GM19193 (cell line): ENCODE data around the gene EMILIN1.
A peak's percentile ranks its signal among the peaks of the same experiment; 100 is the strongest.

ENCODE experiments used
- POLR2A ChIP-seq: IDR thresholded peaks from 4 replicates; pipeline ENCODE4 v1.6.1; 2011; ENCODE audit not compliant: insufficient read depth, insufficient read length; ENCODE audit errors: extremely low read depth

EMILIN1 gene

DNA sequence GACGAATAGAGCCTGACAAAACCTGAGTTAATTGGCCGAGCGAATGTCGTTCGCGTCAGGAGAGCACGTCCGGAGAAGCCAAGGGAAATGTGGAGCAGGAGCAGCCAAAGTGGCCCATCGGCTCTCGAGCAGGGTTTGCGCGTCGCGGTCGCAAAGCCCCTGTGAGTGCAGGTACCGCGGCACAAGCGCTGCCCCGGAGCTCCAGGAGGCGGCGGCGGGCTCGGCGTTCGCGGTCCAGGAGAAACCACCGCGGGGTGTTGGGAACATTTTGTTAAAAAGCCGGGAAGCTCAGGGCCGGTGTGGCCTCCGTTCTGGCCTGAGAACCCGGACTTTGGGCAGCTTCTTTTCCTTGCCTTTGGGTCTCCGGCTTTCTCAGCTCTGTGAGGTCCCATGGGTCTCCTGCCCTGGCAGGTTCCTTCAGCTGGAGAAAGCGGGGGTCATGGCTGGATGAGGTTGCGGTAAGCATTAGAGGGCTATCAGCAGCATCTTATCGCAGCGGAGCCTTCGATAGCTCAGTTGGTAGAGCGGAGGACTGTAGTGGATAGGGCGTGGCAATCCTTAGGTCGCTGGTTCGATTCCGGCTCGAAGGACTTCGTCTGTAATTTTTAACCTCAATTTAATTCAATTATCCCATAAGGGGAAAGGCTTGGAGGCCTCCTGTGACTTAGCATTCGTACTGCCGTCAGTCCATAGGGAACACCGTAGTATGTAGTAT, 28.0 kb upstream of the EMILIN1 start:
- TF ChIP-seq POLR2A, result peak; percentile 78

DNA sequence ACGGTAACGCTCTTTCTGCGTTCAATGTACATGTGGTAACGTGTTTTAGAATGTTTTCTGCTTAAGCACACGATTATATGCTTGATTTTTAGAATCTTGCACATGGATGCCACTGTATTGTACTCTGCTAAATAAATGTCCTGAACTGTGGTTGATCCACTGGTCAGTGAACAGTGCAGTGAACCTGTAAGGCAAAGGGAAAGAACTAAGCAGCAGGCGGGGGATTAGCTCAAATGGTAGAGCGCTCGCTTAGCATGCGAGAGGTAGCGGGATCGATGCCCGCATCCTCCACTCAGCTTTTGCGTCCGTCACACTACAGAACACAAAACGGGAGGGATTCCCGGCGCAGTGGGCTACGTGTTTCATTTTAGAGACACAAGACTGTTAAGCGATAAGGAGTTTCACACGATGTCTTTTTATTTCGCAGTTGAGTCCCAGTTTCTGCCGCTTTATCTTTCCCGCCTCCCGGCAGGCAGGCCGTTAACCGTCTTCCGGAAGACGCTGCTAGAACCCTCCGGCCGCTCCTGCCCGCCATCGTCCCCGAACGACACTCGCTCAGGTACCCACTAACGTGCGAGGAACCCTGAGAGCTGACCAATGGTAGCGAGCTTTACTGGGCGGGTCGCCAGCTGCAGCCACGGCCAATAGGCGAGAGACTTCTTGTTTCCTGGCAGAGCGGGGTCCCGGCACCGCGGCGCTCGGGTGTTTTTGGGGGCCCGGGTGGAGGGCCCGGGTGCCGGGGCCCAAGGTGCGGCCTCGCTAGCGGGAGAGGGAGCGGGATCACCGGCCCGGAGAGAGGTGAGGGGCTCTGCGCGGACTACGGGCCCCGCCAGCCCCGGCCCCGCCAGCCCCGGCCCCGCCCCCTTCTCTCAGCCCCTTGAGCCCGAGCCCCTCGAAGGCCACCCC, 27.2 kb upstream of the EMILIN1 start, which contains the start of gene AGBL5:
Gene AGBL5 (plus strand): TSS at position 673 of the 906 bp plus-strand sequence. CDS start 1,291 bp downstream, outside the sequence.
- peak; percentile 77 for TF ChIP-seq POLR2A

DNA sequence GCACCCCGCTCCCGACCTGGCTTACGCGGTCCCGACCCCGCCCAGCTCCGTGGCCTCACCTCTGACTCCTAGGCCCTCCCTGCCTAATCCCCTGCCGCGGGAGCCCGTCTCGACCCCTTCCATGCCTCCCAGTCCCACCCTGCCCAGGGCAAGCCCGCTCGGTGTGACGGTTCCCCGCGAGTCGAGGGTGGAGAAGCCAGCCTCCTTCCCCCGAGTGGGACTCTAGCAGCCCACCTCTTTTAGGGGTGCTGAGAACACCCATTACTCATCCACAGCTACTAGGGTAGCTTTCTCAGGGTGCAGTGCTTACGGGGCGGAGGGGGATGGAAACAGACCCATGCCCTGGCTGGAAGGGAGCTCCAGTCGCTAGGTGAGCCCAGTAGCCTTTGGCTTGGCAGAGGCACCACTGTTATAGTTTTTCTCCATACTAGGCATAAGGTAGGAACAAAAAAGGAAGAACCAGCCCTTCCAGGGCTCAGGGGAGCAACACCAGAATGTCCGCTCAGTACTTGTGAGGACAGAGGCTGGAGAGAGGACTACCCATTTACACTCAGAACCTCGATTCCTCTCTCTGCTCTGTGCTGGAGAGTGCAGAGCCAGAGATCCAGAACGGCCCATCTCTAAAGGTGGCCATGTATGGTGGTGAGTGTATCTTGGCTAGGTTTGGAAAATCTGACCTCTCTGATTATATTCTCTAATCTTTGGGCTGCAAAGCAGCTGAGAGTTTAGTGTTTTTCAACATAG, 26.3 kb upstream of the EMILIN1 start:
- TF ChIP-seq POLR2A, result no peak

DNA sequence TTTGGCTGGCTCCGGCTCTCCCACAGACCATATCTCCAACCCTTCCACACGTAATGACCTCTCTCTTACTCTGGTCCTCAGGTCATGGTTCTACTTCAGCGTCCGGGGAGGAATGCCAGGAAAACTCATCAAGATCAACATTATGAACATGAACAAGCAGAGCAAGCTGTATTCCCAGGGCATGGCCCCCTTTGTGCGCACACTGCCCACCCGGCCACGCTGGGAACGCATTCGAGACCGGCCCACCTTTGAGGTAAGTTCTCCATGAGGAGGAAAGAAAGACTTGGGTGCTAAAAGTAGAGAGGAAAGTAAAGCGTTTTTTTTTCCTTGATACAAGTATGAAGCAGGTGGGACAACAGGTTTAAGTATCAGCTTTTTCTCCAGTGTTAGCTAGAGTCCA, 25.1 kb upstream of the EMILIN1 start:
- TF ChIP-seq POLR2A, result no peak

DNA sequence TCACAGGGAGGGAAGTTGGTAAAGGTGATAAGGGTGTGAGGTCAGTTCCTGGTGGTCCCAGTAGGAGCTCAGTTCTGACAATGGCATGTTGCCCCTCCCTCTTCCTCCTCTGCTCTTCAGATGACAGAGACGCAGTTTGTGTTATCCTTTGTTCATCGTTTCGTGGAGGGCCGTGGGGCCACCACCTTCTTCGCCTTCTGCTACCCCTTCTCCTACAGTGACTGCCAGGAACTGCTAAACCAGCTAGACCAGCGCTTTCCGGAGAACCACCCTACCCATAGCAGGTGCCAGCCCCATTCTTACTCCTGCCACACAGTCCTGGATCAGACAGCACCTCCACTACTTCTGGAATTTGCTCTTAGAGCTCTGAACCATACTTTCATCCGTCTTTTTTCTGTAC, 24.6 kb upstream of the EMILIN1 start:
- TF ChIP-seq POLR2A, result no peak

DNA sequence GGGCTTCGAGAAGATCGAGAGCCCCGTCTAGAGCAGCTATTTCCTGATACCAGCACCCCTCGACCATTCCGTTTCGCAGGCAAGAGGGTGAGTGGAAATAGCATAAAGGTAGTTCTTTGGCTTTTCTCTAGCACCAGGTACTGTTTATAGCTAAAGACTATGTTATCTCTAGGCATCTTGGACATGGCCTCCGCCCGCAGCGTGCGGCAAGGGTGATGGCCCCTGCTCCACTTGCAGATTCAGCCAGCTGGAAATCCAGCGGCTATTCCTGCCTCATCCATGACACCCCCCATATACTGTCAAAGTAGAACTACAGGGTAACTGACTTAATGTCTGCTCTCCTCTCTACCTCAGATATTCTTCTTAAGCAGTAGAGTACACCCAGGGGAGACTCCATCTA, 23.7 kb upstream of the EMILIN1 start:
- no peak for TF ChIP-seq POLR2A

DNA sequence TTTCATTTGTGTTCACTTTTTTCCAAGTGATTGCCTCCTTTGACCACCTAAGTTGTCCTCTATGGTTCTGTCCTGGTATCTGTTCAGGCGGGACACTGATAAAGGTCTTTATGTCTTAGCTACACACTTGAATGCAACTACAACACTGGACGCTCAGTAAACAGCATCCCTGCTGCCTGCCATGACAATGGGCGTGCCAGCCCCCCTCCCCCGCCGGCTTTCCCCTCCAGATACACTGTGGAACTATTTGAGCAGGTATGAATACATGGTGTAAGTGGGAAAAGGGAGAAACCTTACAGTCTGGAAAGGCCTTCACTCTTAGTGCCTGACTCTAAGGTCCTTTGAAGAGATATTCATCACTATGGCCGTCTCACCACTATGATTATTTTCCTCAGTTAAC, 21.2 kb upstream of the EMILIN1 start:
- no peak for TF ChIP-seq POLR2A

DNA sequence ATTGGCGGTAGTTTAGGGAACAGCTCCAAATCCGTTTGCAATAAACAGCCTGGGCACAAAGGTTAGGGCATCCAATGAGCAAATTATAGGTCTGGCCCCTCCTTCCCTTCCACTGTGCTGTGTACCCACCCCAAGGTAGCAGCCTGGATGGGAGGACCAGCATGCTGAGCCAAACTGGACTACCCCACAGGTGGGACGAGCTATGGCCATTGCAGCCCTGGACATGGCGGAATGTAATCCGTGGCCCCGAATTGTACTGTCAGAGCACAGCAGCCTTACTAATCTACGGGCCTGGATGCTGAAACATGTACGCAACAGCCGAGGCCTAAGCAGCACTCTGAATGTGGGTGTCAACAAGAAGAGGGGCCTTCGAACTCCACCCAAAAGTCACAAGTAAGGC, 20.2 kb upstream of the EMILIN1 start:
- peak; percentile 22 for TF ChIP-seq POLR2A

DNA sequence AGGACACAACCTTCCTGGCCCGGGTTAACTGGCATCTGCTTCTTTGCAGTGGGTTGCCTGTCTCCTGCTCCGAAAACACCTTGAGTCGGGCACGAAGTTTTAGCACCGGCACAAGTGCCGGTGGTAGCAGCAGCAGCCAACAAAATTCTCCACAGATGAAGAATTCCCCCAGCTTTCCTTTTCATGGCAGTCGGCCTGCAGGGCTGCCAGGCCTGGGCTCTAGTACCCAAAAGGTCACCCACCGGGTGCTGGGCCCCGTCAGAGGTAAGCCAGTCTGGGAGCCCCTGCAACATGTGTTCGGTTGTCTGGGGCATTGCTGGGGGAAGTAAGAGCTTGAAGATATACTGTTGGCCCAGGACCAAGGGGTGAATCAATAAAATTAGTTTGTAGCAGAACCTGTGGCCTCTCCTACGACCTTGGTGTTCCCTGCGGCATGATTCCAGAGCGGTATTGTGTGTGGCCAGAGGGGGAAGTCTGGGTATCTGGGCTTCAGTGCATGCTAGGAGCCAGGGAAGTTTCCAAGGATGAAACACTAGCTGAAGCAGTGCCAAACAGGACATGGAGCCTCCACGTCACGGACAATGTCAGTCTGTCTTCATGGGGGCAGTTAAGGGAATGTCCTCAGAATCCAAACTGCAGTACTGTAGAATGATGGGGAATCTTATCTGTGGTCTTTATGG, 19.1 kb upstream of the EMILIN1 start:
- no peak for TF ChIP-seq POLR2A

DNA sequence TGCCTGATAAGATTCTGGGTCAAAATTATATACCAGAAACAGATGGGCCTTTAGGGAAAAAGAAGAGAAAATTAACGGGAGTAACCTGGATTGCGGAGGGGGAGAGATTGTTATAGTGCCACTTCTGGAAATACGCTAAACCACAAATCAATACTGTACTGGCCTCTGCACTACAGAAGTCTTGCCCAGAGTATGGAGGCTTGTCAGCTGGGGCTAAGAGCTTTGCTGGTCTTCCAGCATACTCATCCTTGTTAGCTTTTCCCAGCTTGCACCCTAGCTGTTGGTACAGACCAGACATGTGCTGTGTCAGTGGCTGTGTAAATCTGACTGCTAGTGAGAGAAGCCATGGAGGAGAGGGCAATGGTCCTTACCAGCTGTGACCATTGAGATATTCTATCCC, 18.1 kb upstream of the EMILIN1 start:
- no peak for TF ChIP-seq POLR2A

DNA sequence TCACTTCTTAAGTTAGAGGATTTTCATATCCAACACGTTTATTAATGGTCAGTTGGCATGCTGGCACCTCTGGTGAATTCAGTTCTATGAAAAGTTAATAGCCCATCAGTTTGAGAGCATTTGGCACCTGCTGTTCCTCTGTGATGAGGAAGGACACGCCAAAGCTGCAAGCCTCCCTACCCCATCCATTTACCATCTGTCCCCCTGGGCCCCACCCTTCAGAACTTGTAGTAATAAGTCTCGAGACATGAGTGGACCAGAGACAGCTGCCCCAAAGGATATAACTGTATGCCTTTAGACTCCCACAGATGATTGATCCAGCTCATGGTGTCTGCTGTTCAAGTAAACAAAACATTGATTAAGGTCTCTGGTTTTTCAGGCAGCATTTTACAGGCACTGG, 13.3 kb upstream of the EMILIN1 start:
- TF ChIP-seq POLR2A, result no peak

DNA sequence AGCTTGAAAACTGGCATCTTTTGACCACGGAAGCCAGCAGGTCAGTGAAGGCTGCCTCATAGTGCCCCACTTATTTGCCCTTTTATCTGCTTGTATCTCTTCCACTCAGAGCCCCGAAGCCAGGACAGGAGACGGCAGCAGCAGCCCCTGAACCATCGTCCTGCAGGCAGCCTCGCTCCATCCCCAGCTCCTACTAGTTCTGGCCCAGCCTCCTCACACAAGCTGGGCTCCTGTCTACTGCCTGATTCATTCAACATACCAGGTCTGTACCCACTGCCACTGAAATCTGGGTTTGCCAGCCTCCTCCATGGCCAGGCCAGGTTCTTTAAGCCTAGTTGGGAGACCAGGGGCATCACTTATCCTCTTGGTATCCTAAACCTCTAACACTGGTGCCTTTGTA, 11.0 kb upstream of the EMILIN1 start:
- TF ChIP-seq POLR2A, result no peak

DNA sequence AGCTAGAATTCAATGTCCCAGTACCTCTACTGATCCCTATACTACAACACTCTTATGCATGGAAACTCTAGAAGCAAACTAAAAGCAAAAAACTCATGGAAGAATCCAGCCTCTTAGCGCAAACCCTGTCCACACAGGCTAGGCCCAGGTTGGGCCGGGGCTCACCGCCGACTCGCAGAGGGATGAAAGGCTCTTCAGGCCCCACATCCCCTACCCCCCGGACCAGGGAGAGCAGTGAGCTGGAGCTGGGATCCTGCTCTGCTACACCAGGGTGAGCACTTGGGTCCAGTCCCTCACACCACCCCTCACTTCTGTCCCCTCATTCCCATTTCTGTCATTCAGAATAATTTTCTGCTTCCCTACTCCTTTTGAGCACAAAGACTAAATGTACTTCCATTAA, 9.0 kb upstream of the EMILIN1 start:
- TF ChIP-seq POLR2A, result no peak

DNA sequence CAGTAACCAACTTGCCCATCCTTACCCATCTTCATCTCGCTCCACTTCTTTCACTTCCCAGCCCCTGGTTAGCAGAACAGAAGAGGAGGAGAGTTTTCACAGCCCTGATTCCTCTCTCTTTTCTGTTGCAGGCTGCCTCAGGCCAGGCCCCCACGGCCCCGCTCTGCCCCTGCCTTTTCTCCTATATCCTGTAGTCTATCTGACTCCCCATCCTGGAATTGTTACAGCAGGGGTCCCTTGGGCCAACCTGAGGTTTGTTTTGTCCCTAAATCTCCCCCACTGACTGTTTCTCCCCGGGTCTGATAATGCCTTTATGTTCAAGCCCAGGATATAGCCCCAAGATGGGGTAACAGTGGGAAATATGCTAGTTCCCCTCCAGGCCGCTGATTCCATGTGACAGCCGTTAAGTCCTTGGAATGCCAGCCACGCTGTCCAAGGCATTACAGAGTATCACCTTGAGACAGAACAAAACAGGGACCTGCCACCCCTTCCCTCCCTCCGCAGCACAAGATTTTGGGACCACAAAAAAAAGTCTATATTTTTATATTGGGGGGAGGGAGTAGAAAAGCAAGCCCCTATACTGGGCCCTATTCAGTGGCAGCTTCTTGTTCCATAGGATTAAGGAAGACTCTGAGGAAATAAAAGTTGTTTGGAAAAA, 8.3 kb upstream of the EMILIN1 start:
- no peak for TF ChIP-seq POLR2A
